H1 (cell line): ENCODE results near the gene GJD3. TPM values are rescaled to one million over a fixed set of nuclear protein-coding genes. Genes with fewer than 3 reads are reported as not detected.

ENCODE experiments used
- CTCF ChIA-PET: fragments of 300-600 bp; sonication (Branson Sonifier 250); formaldehyde crosslinking; loops from one replicate; lab custom pipeline; 2021; ENCODE audit not compliant: partially characterized antibody; lab: Charles Lee
- POLR2A ChIA-PET: fragments of 300-600 bp; sonication (Branson Sonifier 250); formaldehyde crosslinking; loops from one replicate; lab custom pipeline; 2021; ENCODE audit warnings: inconsistent platforms; ENCODE audit not compliant: partially characterized antibody; lab: Charles Lee
- DNase-seq, 2 experiments: peaks; one replicate each; pipeline versions ENCODE4 v3.0.0 to v3.0.0-alpha.2; 2010 to 2022; ENCODE audit warnings: low spot score in 2 of 2, low read depth in 1 of 2, mixed read lengths in 1 of 2
- FAIRE-seq: peaks from 2 replicates; lab custom pipeline; 2011; peaks lifted over from hg19 to GRCh38; lab: Jason Lieb, UNC
- H2AFZ ChIP-seq: 2 replicates; pipeline ENCODE4 v1.8.1; 2012; ENCODE audit warnings: low read length, inconsistent platforms
- H2AK5ac ChIP-seq: 2 replicates; pipeline ENCODE4 v1.6.1; 2013; ENCODE audit warnings: low read depth, low read length
- H2BK120ac ChIP-seq: replicated peaks from 2 replicates; pipeline ENCODE3; 2013; ENCODE audit warnings: low read depth, low read length, inconsistent platforms
- H2BK12ac ChIP-seq: 2 replicates; pipeline ENCODE4 v1.6.1; 2013; ENCODE audit warnings: low read depth, low read length
- H2BK15ac ChIP-seq: 2 replicates; pipeline ENCODE4 v1.6.1; 2013; ENCODE audit warnings: low read length
- H2BK20ac ChIP-seq: 2 replicates; pipeline ENCODE4 v1.6.1; 2013; ENCODE audit warnings: low read length
- H2BK5ac ChIP-seq: 2 replicates; pipeline ENCODE4 v1.6.1; 2013; ENCODE audit warnings: low read depth, low read length
- H3K14ac ChIP-seq: 2 replicates; pipeline ENCODE4 v1.6.1; 2013; ENCODE audit warnings: inconsistent platforms; ENCODE audit not compliant: insufficient read length
- H3K18ac ChIP-seq: 2 replicates; pipeline ENCODE4 v1.6.1; 2013; ENCODE audit warnings: low read length; ENCODE audit errors: extremely low read depth
- H3K23ac ChIP-seq: 2 replicates; pipeline ENCODE4 v1.6.1; 2013; ENCODE audit warnings: inconsistent platforms; ENCODE audit not compliant: insufficient read length
- H3K23me2 ChIP-seq: 2 replicates; pipeline ENCODE4 v1.6.1; 2013; ENCODE audit warnings: low read depth, low read length
- H3K27ac ChIP-seq: 2 replicates; pipeline ENCODE4 v1.6.1; 2011; ENCODE audit warnings: low read depth, low read length, inconsistent platforms
- H3K27me3 ChIP-seq, 4 experiments: replicated peaks in 1 of 4; 1 replicate in 1 of 4; 2 replicates in 3 of 4; pipeline versions ENCODE4 v1.6.1 to v1.8.1; 2011 to 2013; ENCODE audit warnings: low read length in 3 of 4, mild to moderate bottlenecking in 3 of 4, inconsistent platforms in 2 of 4, mixed read lengths in 2 of 4, moderate library complexity in 1 of 4; ENCODE audit not compliant: control insufficient read depth in 3 of 4, insufficient read depth in 3 of 4; ENCODE audit errors: extremely low read depth in 1 of 4
- H3K36me3 ChIP-seq, 4 experiments: 2 replicates each; pipeline versions ENCODE4 v1.6.1 to v1.8.1; 2011 to 2013; ENCODE audit warnings: mild to moderate bottlenecking in 4 of 4, low read length in 3 of 4, moderate library complexity in 2 of 4, control low read depth in 1 of 4, inconsistent platforms in 1 of 4; ENCODE audit not compliant: insufficient read depth in 4 of 4, control insufficient read depth in 2 of 4
- H3K4ac ChIP-seq: replicated peaks from 2 replicates; pipeline ENCODE3; 2013; ENCODE audit warnings: low read length, low read depth, mixed read lengths, inconsistent platforms; ENCODE audit not compliant: insufficient read length
- H3K4me1 ChIP-seq, 4 experiments: replicated peaks in 1 of 4; 1 replicate in 1 of 4; 2 replicates in 3 of 4; pipeline versions ENCODE4 v1.6.1 to v1.8.1; 2011 to 2013; ENCODE audit warnings: low read length in 3 of 4, inconsistent platforms in 2 of 4, mixed read lengths in 1 of 4; ENCODE audit not compliant: insufficient read depth in 4 of 4, control insufficient read depth in 3 of 4
- H3K4me2 ChIP-seq, 2 experiments: 2 replicates each; pipeline versions ENCODE4 v1.6.1 to v1.8.1; 2011 to 2013; ENCODE audit warnings: low read depth in 2 of 2, low read length in 2 of 2, control low read depth in 1 of 2, inconsistent platforms in 1 of 2, mild to moderate bottlenecking in 1 of 2; ENCODE audit not compliant: insufficient read depth in 1 of 2
- H3K4me3 ChIP-seq, 4 experiments: fragments of 200-600, 300-600 bp in 1 of 4; sonication (generic), shearing (Covaris generic), sonication (Bioruptor Twin) in 1 of 4; 2 replicates each; pipeline versions ENCODE4 v1.5.1 to v1.8.1; 2011 to 2016; ENCODE audit warnings: low read length in 4 of 4, low read depth in 3 of 4, control low read depth in 2 of 4, inconsistent platforms in 2 of 4, mild to moderate bottlenecking in 2 of 4, mixed read lengths in 1 of 4, moderate library complexity in 1 of 4; ENCODE audit not compliant: insufficient read depth in 2 of 4; ENCODE audit errors: extremely low read depth in 1 of 4
- H3K56ac ChIP-seq: replicated peaks from 2 replicates; pipeline ENCODE3; 2013; ENCODE audit warnings: low read depth, mild to moderate bottlenecking, mixed read lengths, low read length, inconsistent platforms; ENCODE audit not compliant: insufficient read length
- H3K79me1 ChIP-seq: 2 replicates; pipeline ENCODE4 v1.6.1; 2013; ENCODE audit warnings: low read depth, low read length, control low read depth
- H3K79me2 ChIP-seq, 2 experiments: 2 replicates each; pipeline versions ENCODE4 v1.6.1 to v1.8.1; 2012 to 2013; ENCODE audit warnings: low read length in 2 of 2, mild to moderate bottlenecking in 2 of 2, inconsistent platforms in 1 of 2; ENCODE audit not compliant: insufficient read depth in 2 of 2, control insufficient read depth in 1 of 2
- H3K9ac ChIP-seq, 4 experiments: replicated peaks in 1 of 4; 1 replicate in 1 of 4; 2 replicates in 3 of 4; pipeline versions ENCODE4 v1.6.1 to v1.8.1; 2011 to 2013; ENCODE audit warnings: low read depth in 3 of 4, low read length in 3 of 4, control low read depth in 2 of 4, mild to moderate bottlenecking in 2 of 4, moderate library complexity in 2 of 4, inconsistent platforms in 1 of 4; ENCODE audit errors: extremely low read depth in 1 of 4
- H3K9me3 ChIP-seq, 2 experiments: 2 replicates each; pipeline versions ENCODE4 v1.6.1 to v1.8.1; 2012 to 2013; ENCODE audit warnings: mild to moderate bottlenecking in 2 of 2, moderate library complexity in 2 of 2, control low read depth in 1 of 2, inconsistent platforms in 1 of 2, low read depth in 1 of 2, low read length in 1 of 2, mixed read lengths in 1 of 2; ENCODE audit not compliant: insufficient read depth in 2 of 2
- H4K20me1 ChIP-seq, 2 experiments: replicated peaks in 1 of 2; 2 replicates each; pipeline versions ENCODE3 to v1.8.1; 2011 to 2013; ENCODE audit warnings: inconsistent platforms in 2 of 2, low read length in 2 of 2, mild to moderate bottlenecking in 1 of 2; ENCODE audit not compliant: insufficient read depth in 2 of 2, control insufficient read depth in 1 of 2
- H4K5ac ChIP-seq: 2 replicates; pipeline ENCODE4 v1.6.1; 2013; ENCODE audit warnings: low read length, low read depth, mixed read lengths, inconsistent platforms; ENCODE audit not compliant: insufficient read length
- H4K8ac ChIP-seq: 2 replicates; pipeline ENCODE4 v1.8.0; 2013; ENCODE audit warnings: mild to moderate bottlenecking, moderate library complexity, low read length, inconsistent platforms; ENCODE audit not compliant: insufficient read depth; ENCODE audit errors: extremely low read depth
- H4K91ac ChIP-seq: replicated peaks from 2 replicates; pipeline ENCODE3; 2013; ENCODE audit warnings: low read length, mixed read lengths, inconsistent platforms; ENCODE audit not compliant: insufficient read length
- ASH2L ChIP-seq: fragments of 200-600, 300-600 bp; sonication (generic); IDR thresholded peaks from one replicate; pipeline ENCODE4 v1.7.1; 2017; ENCODE audit warnings: low read length
- ATF2 ChIP-seq: IDR thresholded peaks from 2 replicates; pipeline ENCODE4 v1.6.1; 2012; ENCODE audit warnings: low read length, inconsistent platforms
- WGBS, 2 experiments: shearing (Covaris generic) in 1 of 2; methylation state at CpG; one replicate each; pipeline versions ENCODE4 v1.1.6 to v1.1.7; 2013 to 2015; ENCODE audit warnings: low lambda C conversion rate in 2 of 2, mixed read lengths in 2 of 2, inconsistent platforms in 1 of 2, low coverage in 1 of 2, missing lambda C conversion rate in 1 of 2; ENCODE audit not compliant: insufficient replicate concordance in 2 of 2, insufficient coverage in 1 of 2, insufficient read length in 1 of 2; ENCODE audit errors: extremely low coverage in 1 of 2, missing lambda C conversion rate in 1 of 2; 5-methylcytosine and 5-hydroxymethylcytosine counted together
- polyA plus RNA-seq, 7 experiments: library from polyadenylated mRNA; depleted of rRNA in 3 of 7; stranded (reverse) in 5 of 7; unstranded in 2 of 7; fragments of >200 nt in 5 of 7; fragments of 200-250 nt in 2 of 7; gene quantifications; 1 replicate in 5 of 7; 2 replicates in 1 of 7; 4 replicates in 1 of 7; pipeline versions ENCODE4 v1.2.1 to v1.2.3, GENCODE V29; 2011 to 2013; ENCODE audit warnings: missing spikeins in 2 of 7, mixed read lengths in 2 of 7
- total RNA-seq: library from RNA; stranded (reverse); fragmentation: NEBNext Ultra II Directional; extraction: Animal tissue kit (Norgen Biotek cat#: 25700); gene quantifications from 2 replicates; pipeline ENCODE4 v1.2.1, GENCODE V29; 2021

GJD3 gene
- total and polyA plus RNA-seq, 2 of the 8 experiments (the other 6 are each of a cell fraction or from before 2014, with no cell fraction given): 0.53 to 1.9 TPM

- Histone ChIP-seq H3K27me3 (peaks cover 0 to 10% (median 2%) of the 10 kb centered on the region in 4 experiments; a peak in 4 of 7 replicates), H4K20me1 (peaks cover 15 to 16% of the 10 kb centered on the region in 2 experiments), H3K23me2 (no peaks in the 10 kb centered on the region), H3K9me3 (no peaks in the 10 kb centered on the region), H3K4me2 (no peak overlapping the region), H3K4me1 (peaks cover 0 to 4% (median 1%) of the 10 kb centered on the region in 4 experiments; a peak in 3 of 7 replicates), H3K14ac (no peak overlapping the region), H2AFZ (no peak overlapping the region), H3K9ac (no peak overlapping the region), H2BK20ac (no peak overlapping the region), H3K79me2 (peaks cover 0 to 6% of the 10 kb centered on the region in 2 experiments; a peak in 1 of 4 replicates), H3K18ac (no peak overlapping the region), H3K4ac (no peak overlapping the region), H2BK12ac (no peak overlapping the region), H4K8ac (no peak overlapping the region), H2AK5ac (no peak overlapping the region), H3K56ac (no peak overlapping the region), H4K91ac (no peak overlapping the region), H3K36me3 (no peaks in the 10 kb centered on the region), H2BK120ac (no peak overlapping the region), H3K27ac (no peak overlapping the region), H3K79me1 (peaks cover 9% of the 10 kb centered on the region; the same call in 1 of the 2 replicates), H4K5ac (no peak overlapping the region), H3K4me3 (no peak overlapping the region), H2BK5ac (no peak overlapping the region), H3K23ac (no peak overlapping the region), H2BK15ac (no peak overlapping the region)
- CTCF ChIA-PET: interaction anchor here (1.2 to 39.2 kb wide), 5 partner anchors 13 to 26 kb away, joined by 4 to 1198 read pairs (median 6); partner anchors contain the start of genes GJD3 and RARA
- FAIRE-seq: no peak
- WGBS, 2 experiments: 88% methylated on average over 20 of the region's 22 CpGs; no CpG with 5 or more reads in 1 of the 2 experiments
- no peak for DNase-seq
- TF ChIP-seq ASH2L (no peak), ATF2 (no peak)
- POLR2A ChIA-PET: interaction anchor here (0.6 to 3.1 kb wide), 5 partner anchors 9 to 361 kb away, joined by 3 to 22 read pairs (median 4); partner anchors contain the start of gene RARA
Measured at GRCh38 chr17:40331743-40332641, 32.5 kb downstream of the GJD3 start.
